Liver (tissue), 3 donors: Measurements from ENCODE around the gene POMT1.

Experiments used
- CTCF ChIP-seq: fragments of 150-350 bp; IDR thresholded peaks from 2 replicates; pipeline ENCODE4 v1.5.1; 2017; ENCODE audit warnings: improper control_type of control experiment, low read depth, low read length; ENCODE audit not compliant: missing input control
- HNF4A ChIP-seq, 2 donors: conservative IDR thresholded peaks; 2 replicates each; pipeline ENCODE4 v1.6.1; 2016; ENCODE audit warnings: antibody characterized with exemption in 2 of 2, mild to moderate bottlenecking in 2 of 2
- REST ChIP-seq: IDR thresholded peaks from 2 replicates; pipeline ENCODE4 v1.6.1; 2016; ENCODE audit warnings: antibody characterized with exemption, mild to moderate bottlenecking
- SP1 ChIP-seq: IDR thresholded peaks from 2 replicates; pipeline ENCODE4 v1.6.1; 2018; ENCODE audit warnings: antibody characterized with exemption, mild to moderate bottlenecking
- TAF1 ChIP-seq: conservative IDR thresholded peaks from 2 replicates; pipeline ENCODE4 v1.6.1; 2016; ENCODE audit warnings: antibody characterized with exemption, mild to moderate bottlenecking
- YY1 ChIP-seq: IDR thresholded peaks from 2 replicates; pipeline ENCODE4 v1.6.1; 2016; ENCODE audit warnings: antibody characterized with exemption, mild to moderate bottlenecking
- donor health status: healthy.
- donor health status: healthy.

- TF ChIP-seq CTCF (no peak), YY1 (no peak), TAF1 (no peak), HNF4A (conservative IDR thresholded peaks at IDR 0.05) (no peak), REST (no peak), SP1 (no peak)
Measured at GRCh38 chr9:131566158-131566557, 63.4 kb downstream of the POMT1 start.
